ENCODE measurements around the gene OSBPL10. TPM values are rescaled to one million over a fixed set of nuclear protein-coding genes. Genes with fewer than 3 reads are reported as not detected.
"Not testable (repeated sequence)": the region's sequence is repeated elsewhere in the genome, so short reads cannot be mapped to it uniquely, and the experiment has no call there.

Gene OSBPL10
- polyA plus RNA-seq, 1 experiment = 11.2 TPM

DNA sequence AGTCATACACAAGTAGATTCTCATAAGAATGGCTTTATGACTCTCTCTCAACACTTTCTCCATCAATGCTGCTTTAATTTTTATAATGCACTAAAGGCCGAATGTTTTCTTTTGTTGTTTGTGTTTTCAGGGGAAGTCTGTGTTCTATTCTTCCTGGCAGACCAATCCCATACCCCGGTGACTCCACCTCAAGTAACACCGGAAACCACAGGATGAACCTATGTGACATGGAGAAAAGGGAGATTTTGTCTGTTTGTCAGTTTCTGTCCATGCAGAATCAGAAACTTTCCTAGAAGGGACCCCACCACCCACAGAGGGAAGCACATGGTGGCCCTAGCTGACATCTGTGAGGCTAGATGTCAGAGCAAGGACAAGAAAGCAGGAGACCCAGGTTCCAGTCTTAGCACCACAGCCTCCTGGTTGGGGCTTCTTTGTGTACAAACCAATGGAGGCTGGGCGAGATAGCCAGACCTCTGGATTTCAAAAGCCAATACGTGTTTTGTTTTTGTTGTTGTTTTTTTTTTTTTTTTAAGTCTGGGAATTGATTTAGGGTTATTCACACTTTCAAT lies 109.0 kb downstream of the OSBPL10 start:
- Histone ChIP-seq H3K4me3 (ENCODE audit: low read depth, low read length) (no peak overlapping the region), H3K36me3 (ENCODE audit: control insufficient read depth, insufficient read depth, low read length) (no peaks in the 10 kb centered on the region), H3K27me3 (ENCODE audit: control insufficient read depth, insufficient read depth, low read length) (no peaks in the 10 kb centered on the region)
- POLR2A ChIA-PET = no interaction called here
- TF ChIP-seq, protein P1, sequence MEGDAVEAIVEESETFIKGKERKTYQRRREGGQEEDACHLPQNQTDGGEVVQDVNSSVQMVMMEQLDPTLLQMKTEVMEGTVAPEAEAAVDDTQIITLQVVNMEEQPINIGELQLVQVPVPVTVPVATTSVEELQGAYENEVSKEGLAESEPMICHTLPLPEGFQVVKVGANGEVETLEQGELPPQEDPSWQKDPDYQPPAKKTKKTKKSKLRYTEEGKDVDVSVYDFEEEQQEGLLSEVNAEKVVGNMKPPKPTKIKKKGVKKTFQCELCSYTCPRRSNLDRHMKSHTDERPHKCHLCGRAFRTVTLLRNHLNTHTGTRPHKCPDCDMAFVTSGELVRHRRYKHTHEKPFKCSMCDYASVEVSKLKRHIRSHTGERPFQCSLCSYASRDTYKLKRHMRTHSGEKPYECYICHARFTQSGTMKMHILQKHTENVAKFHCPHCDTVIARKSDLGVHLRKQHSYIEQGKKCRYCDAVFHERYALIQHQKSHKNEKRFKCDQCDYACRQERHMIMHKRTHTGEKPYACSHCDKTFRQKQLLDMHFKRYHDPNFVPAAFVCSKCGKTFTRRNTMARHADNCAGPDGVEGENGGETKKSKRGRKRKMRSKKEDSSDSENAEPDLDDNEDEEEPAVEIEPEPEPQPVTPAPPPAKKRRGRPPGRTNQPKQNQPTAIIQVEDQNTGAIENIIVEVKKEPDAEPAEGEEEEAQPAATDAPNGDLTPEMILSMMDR (IDR thresholded peaks at IDR 0.05; ENCODE audit: insufficient read depth, low read depth, low read length) = no peak
- CTCF ChIA-PET = interaction anchor here (0.6 kb wide), 1 partner anchor 29 kb away, joined by 3 read pairs; no protein-coding TSS in a partner anchor
- DNase-seq (ENCODE audit: low read depth) = no peak

DNA sequence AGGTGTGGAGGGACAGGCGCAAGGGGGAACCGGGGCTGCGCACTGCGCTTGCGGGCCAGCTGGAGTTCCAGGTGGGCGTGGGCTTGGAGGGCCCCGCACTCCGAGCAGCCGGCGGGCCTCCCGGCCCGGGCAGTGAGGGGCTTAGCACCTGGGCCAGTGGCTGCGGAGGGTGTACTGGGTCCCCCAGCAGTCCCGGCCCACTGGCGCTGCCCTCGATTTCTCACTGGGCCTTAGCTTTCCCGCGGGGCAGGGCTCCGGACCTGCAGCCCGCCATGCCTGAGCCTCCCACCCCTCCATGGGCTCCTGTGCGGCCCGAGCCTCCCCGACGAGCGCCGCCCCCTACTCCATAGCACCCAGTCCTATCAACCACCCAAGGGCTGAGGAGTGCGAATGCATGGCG lies 111.0 kb downstream of the OSBPL10 start:
- H3K4me3 ChIP-seq (ENCODE audit: low read depth, low read length); H3K36me3 ChIP-seq (ENCODE audit: control insufficient read depth, insufficient read depth, low read length); DNase-seq (ENCODE audit: low read depth); H3K27me3 ChIP-seq (ENCODE audit: control insufficient read depth, insufficient read depth, low read length); CTCF ChIA-PET: not testable (repeated sequence)
- POLR2A ChIA-PET = interaction anchor here (0.7 kb wide), 1 partner anchor 76 kb away, joined by 4 read pairs; no protein-coding TSS in a partner anchor

DNA sequence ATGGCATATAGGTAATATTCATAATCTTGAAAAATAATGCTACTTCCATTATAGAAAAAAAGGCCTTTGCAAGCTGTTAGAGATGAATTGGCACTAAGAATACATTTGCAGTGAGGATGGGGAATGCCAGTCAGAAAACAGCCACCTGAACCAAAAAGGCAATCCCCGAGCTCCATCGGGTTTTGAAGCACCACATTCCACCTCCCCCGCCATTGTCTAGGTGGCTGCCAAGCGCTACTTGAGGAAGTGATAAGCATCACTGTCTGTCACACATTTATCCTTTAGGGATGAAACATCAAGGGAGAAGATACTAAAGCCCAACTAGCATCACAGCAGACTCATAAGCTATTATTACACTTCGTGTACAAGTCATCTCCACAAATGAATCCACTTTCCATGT lies 112.8 kb downstream of the OSBPL10 start:
- DNase-seq (ENCODE audit: low read depth) = no peak
- TF ChIP-seq, protein P1 (IDR thresholded peaks at IDR 0.05; ENCODE audit: insufficient read depth, low read depth, low read length) = no peak
- Histone ChIP-seq H3K36me3 (ENCODE audit: control insufficient read depth, insufficient read depth, low read length) (no peaks in the 10 kb centered on the region), H3K4me3 (ENCODE audit: low read depth, low read length) (no peak overlapping the region), H3K27me3 (ENCODE audit: control insufficient read depth, insufficient read depth, low read length) (no peaks in the 10 kb centered on the region)
- ChIA-PET CTCF (interaction anchor here (0.7 kb wide), 1 partner anchor 11 kb away, joined by 4 read pairs; no protein-coding TSS in a partner anchor), POLR2A (no interaction called here)

DNA sequence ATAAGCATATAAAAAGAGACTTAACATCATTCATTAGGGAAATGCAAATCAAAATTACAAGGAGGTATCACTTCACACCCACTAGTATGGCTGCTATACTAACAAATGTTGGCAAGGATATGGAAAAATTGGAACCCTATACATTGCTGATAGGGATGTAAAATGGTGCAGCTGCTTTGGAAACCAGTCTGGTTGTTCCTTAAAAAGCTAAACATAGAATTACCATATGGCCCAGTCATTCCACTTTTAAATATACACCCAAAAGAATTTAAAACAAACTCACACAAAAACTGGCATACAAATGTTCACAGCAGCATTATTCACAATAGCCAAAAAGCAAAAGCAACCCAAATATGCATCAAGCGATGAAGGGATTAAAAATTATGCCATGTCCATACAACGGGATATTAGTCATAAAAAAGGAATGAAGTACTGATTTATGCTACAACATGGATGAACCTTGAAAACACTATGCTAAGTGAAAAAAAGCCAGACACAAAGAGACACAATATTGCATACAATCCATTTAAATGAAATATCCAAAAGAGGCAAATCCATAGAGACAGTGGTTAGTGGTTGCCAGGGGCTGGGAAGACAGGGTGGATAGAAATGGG lies 118.3 kb downstream of the OSBPL10 start:
- no peak for DNase-seq (ENCODE audit: low read depth)
- POLR2A ChIA-PET = no interaction called here

DNA sequence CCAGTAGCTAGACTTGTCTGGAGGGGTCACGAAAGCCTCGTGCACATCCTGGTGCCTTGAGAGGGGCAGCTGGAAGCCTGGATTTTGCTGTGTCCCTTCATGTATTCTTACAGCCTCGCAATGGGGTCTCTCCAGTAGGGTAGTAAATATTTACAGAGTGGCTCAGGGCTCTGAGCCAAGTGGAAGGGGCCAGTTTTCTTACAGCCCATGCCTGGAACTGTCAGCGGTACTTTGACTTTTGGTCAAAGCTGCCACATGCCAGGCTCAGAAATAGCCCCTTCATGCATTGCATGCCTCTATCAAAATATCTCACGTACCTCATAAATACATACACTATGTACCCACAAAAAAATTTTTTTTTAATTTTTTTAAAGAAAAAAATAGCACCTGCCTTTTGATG lies 119.2 kb downstream of the OSBPL10 start:
- Histone ChIP-seq H3K4me3 (ENCODE audit: low read depth, low read length) (no peak overlapping the region), H3K27me3 (ENCODE audit: control insufficient read depth, insufficient read depth, low read length) (no peaks in the 10 kb centered on the region), H3K36me3 (ENCODE audit: control insufficient read depth, insufficient read depth, low read length) (no peaks in the 10 kb centered on the region)
- DNase-seq (ENCODE audit: low read depth) = no peak
- POLR2A ChIA-PET = no interaction called here
- CTCF ChIA-PET = no interaction called here
- TF ChIP-seq, protein P1 (IDR thresholded peaks at IDR 0.05; ENCODE audit: insufficient read depth, low read depth, low read length) = no peak

More for the DNA sequence above, 118.3 kb downstream of the OSBPL10 start:
- TF ChIP-seq, protein P1 (IDR thresholded peaks at IDR 0.05; ENCODE audit: insufficient read depth, low read depth, low read length) = no peak
- H3K36me3 ChIP-seq (ENCODE audit: control insufficient read depth, insufficient read depth, low read length) = no peaks in the 10 kb centered on the region
- H3K4me3 ChIP-seq (ENCODE audit: low read depth, low read length) = no peak overlapping the region
- H3K27me3 ChIP-seq (ENCODE audit: control insufficient read depth, insufficient read depth, low read length) = no peaks in the 10 kb centered on the region
- CTCF ChIA-PET = interaction anchor here (1.1 kb wide), 1 partner anchor 15 kb away, joined by 3 read pairs; no protein-coding TSS in a partner anchor

DNA sequence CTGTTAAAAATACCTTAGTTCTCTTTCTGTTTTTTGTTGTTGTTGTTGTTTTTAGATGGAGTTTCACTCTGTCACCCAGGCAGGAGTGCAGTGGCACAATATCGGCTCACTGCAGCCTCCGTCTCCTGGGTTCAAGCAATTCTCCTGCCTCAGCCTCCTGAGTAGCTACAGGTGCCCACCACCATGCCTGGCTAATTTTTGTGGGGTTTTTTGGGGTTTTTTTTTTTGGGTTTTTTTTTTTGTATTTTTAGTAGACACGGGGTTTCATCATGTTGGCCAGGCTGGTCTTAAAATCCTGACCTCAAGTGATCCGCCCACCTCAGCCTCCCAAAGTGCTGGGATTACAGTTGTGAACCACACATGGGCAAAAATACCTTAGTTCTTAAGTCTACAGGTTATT lies 120.4 kb downstream of the OSBPL10 start:
- H3K4me3 ChIP-seq (ENCODE audit: low read depth, low read length); POLR2A ChIA-PET; CTCF ChIA-PET; H3K36me3 ChIP-seq (ENCODE audit: control insufficient read depth, insufficient read depth, low read length); DNase-seq (ENCODE audit: low read depth); H3K27me3 ChIP-seq (ENCODE audit: control insufficient read depth, insufficient read depth, low read length): not testable (repeated sequence)
